ENCODE data around the gene FRK. TPM values are rescaled to one million over a fixed set of nuclear protein-coding genes. Genes with fewer than 3 reads are reported as not detected.

FRK gene
- total RNA-seq, 1 donor from 2014 or later = 8.4 TPM

- H3K27me3 ChIP-seq = no peaks in the 10 kb centered on the region
- no peak overlapping the region for H3K4me3 ChIP-seq
- intact Hi-C loops (cut with DNase I) = no loop called here
- no peaks in the 10 kb centered on the region for H3K36me3 ChIP-seq
- H3K27ac ChIP-seq = no peak overlapping the region
- DNase-seq (ENCODE audit: low spot score in 2 of 2) = no peak
- H3K9me3 ChIP-seq = no peaks in the 10 kb centered on the region
- H3K4me1 ChIP-seq = peaks cover 9 to 22% of the 10 kb centered on the region in 2 donors
- TF ChIP-seq CTCF (IDR thresholded peaks at IDR 0.05) = no peak
These were observed 41.3 kb downstream of the FRK start for GRCh38 chr6:116019428-116019827.

- TF ChIP-seq CTCF (IDR thresholded peaks at IDR 0.05) = no peak
- H3K27ac ChIP-seq = peak overlapping the region in 1 of 2 donors; percentile 34
- no peaks in the 10 kb centered on the region for H3K9me3 ChIP-seq
- no peak overlapping the region for H3K4me3 ChIP-seq
- DNase-seq (ENCODE audit: low spot score in 2 of 2) = no peak
- H3K27me3 ChIP-seq = no peaks in the 10 kb centered on the region
- H3K4me1 ChIP-seq = peaks cover 9 to 22% of the 10 kb centered on the region in 2 donors
- H3K36me3 ChIP-seq = no peaks in the 10 kb centered on the region
- intact Hi-C loops (cut with DNase I) = no loop called here
These were observed 41.7 kb downstream of the FRK start for GRCh38 chr6:116018976-116019375.

GRCh38 chr6:116017546-116018295 lies 43.0 kb downstream of the FRK start:
- peak overlapping the region in 1 of 2 donors; percentile 47 for H3K4me3 ChIP-seq
- intact Hi-C loops (cut with DNase I) = no loop called here
- no peak for TF ChIP-seq CTCF (IDR thresholded peaks at IDR 0.05)
- no peaks in the 10 kb centered on the region for H3K9me3 ChIP-seq
- H3K36me3 ChIP-seq = no peaks in the 10 kb centered on the region
- peak overlapping the region; percentile 32 to 63 for H3K27ac ChIP-seq
- DNase-seq (ENCODE audit: low spot score in 2 of 2) = no peak
- no peaks in the 10 kb centered on the region for H3K27me3 ChIP-seq
- H3K4me1 ChIP-seq = peaks cover 9 to 30% of the 10 kb centered on the region in 2 donors

GRCh38 chr6:116016846-116017545 lies 43.7 kb downstream of the FRK start:
- DNase-seq (ENCODE audit: low spot score in 2 of 2) = no peak
- no peaks in the 10 kb centered on the region for H3K27me3 ChIP-seq
- peak overlapping the region; percentile 42 to 63 for H3K27ac ChIP-seq
- no peaks in the 10 kb centered on the region for H3K36me3 ChIP-seq
- intact Hi-C loops (cut with DNase I) = no loop called here
- TF ChIP-seq CTCF (IDR thresholded peaks at IDR 0.05) = no peak
- H3K9me3 ChIP-seq = no peaks in the 10 kb centered on the region
- H3K4me1 ChIP-seq = peaks cover 9 to 37% of the 10 kb centered on the region in 2 donors
- H3K4me3 ChIP-seq = peak overlapping the region in 1 of 2 donors; percentile 47

GRCh38 chr6:116015983-116016382 lies 44.7 kb downstream of the FRK start:
- intact Hi-C loops (cut with DNase I) = no loop called here
- no peak for DNase-seq (ENCODE audit: low spot score in 2 of 2)
- TF ChIP-seq CTCF (IDR thresholded peaks at IDR 0.05) = no peak
- Histone ChIP-seq H3K27me3 (no peaks in the 10 kb centered on the region), H3K4me1 (peaks cover 9 to 46% of the 10 kb centered on the region in 2 donors), H3K36me3 (no peaks in the 10 kb centered on the region), H3K9me3 (no peaks in the 10 kb centered on the region), H3K4me3 (no peak overlapping the region), H3K27ac (peak overlapping the region; percentile 42 to 63)
